ENCODE data around the gene DDX10. TPM values are rescaled to one million over a fixed set of nuclear protein-coding genes. Genes with fewer than 3 reads are reported as not detected.
A peak's percentile ranks its signal among the peaks of the same experiment; 100 is the strongest.
"Not testable (repeated sequence)": the region's sequence is repeated elsewhere in the genome, so short reads cannot be mapped to it uniquely, and the experiment has no call there.

Gene DDX10
- total RNA-seq, 1 experiment from 2014 or later, result 48.3 TPM

GRCh38 chr11:108639146-108639545, 25.7 kb upstream of the DDX10 start:
- Histone ChIP-seq H4K91ac (ENCODE audit: insufficient read length, low read depth, low read length) (no peak overlapping the region), H2BK15ac (ENCODE audit: low read depth, low read length) (no peak overlapping the region), H3K79me2 (ENCODE audit: insufficient read depth, low read length) (no peaks in the 10 kb centered on the region), H3K79me1 (ENCODE audit: insufficient read depth, low read depth, low read length, poor library complexity, severe bottlenecking) (no peaks in the 10 kb centered on the region), H3K9me3 (ENCODE audit: control insufficient read depth, low read depth, low read length) (peaks cover 6% of the 10 kb centered on the region), H3K4ac (ENCODE audit: low read depth, low read length) (no peak overlapping the region), H3K14ac (ENCODE audit: insufficient read depth, low read length) (no peak overlapping the region), H2BK12ac (ENCODE audit: insufficient read length, low read depth, low read length) (no peak overlapping the region), H3K18ac (ENCODE audit: insufficient read length, low read depth, low read length) (no peak overlapping the region), H3K27ac (ENCODE audit: insufficient read length, low read depth, low read length) (no peak overlapping the region), H4K20me1 (ENCODE audit: control insufficient read depth, insufficient read depth, insufficient read length) (no peaks in the 10 kb centered on the region), H3K9ac (ENCODE audit: extremely low read depth, insufficient read length, low read length) (no peak overlapping the region), H3K27me3 (ENCODE audit: insufficient read depth, low read length) (no peaks in the 10 kb centered on the region), H2BK20ac (ENCODE audit: low read depth, low read length, poor library complexity, severe bottlenecking) (no peak overlapping the region), H4K8ac (replicated peaks; ENCODE audit: insufficient read length, low read depth, low read length) (no peak overlapping the region), H3T11ph (ENCODE audit: low read length) (no peak overlapping the region), H2AFZ (ENCODE audit: low read length) (no peak overlapping the region), H3K4me2 (ENCODE audit: insufficient read depth, insufficient read length, low read length) (no peak overlapping the region), H2BK120ac (ENCODE audit: low read depth, low read length, poor library complexity, severe bottlenecking) (no peak overlapping the region), H3K23me2 (ENCODE audit: insufficient read length, low read depth, low read length, poor library complexity, severe bottlenecking) (no peaks in the 10 kb centered on the region), H3K56ac (ENCODE audit: insufficient read length, low read depth, low read length) (no peak overlapping the region), H3K4me1 (ENCODE audit: insufficient read depth, low read length) (no peaks in the 10 kb centered on the region), H4K5ac (ENCODE audit: insufficient read length, low read depth, low read length) (no peak overlapping the region), H2BK5ac (ENCODE audit: insufficient read length, low read length) (no peak overlapping the region), H3K23ac (ENCODE audit: insufficient read length, low read depth, low read length) (no peak overlapping the region), H2AK5ac (ENCODE audit: insufficient read length, low read length) (no peak overlapping the region)
- DNase-seq, result no peak
- Mint-ChIP-seq H3K4me1 (peaks cover 14 to 16% of the 10 kb centered on the region in 2 experiments), H3K27me3 (ENCODE audit: low read depth) (no peaks in the 10 kb centered on the region), H3K4me3 (no peak overlapping the region), H3K9me3 (peaks cover 18 to 23% of the 10 kb centered on the region in 2 experiments), H3K27ac (no peak overlapping the region), H3K36me3 (ENCODE audit: insufficient read depth in 1 of 3, low read depth in 3 of 3) (peaks cover 4 to 23% (median 16%) of the 10 kb centered on the region in 3 experiments; a peak in 5 of 7 replicates)
- WGBS (ENCODE audit: extremely low coverage, insufficient read length, low lambda C conversion rate), result no CpG with 5 or more reads among the region's 1 CpG
- no peak for TF ChIP-seq CTCF (conservative IDR thresholded peaks at IDR 0.05)

GRCh38 chr11:108641752-108642151, 23.1 kb upstream of the DDX10 start:
- H4K8ac ChIP-seq (replicated peaks; ENCODE audit: insufficient read length, low read depth, low read length); H3K79me2 ChIP-seq (ENCODE audit: insufficient read depth, low read length); H3K27ac ChIP-seq (ENCODE audit: insufficient read length, low read depth, low read length); H4K5ac ChIP-seq (ENCODE audit: insufficient read length, low read depth, low read length); H2BK20ac ChIP-seq (ENCODE audit: low read depth, low read length, poor library complexity, severe bottlenecking); H3K4me3 Mint-ChIP-seq; H3T11ph ChIP-seq (ENCODE audit: low read length); H2AFZ ChIP-seq (ENCODE audit: low read length); H3K18ac ChIP-seq (ENCODE audit: insufficient read length, low read depth, low read length); H3K9me3 ChIP-seq (ENCODE audit: control insufficient read depth, low read depth, low read length); DNase-seq; H3K27me3 Mint-ChIP-seq (ENCODE audit: low read depth); H4K20me1 ChIP-seq (ENCODE audit: control insufficient read depth, insufficient read depth, insufficient read length); H3K4ac ChIP-seq (ENCODE audit: low read depth, low read length); H2AK5ac ChIP-seq (ENCODE audit: insufficient read length, low read length); H3K79me1 ChIP-seq (ENCODE audit: insufficient read depth, low read depth, low read length, poor library complexity, severe bottlenecking); H2BK120ac ChIP-seq (ENCODE audit: low read depth, low read length, poor library complexity, severe bottlenecking); H2BK12ac ChIP-seq (ENCODE audit: insufficient read length, low read depth, low read length); H2BK15ac ChIP-seq (ENCODE audit: low read depth, low read length); H3K23ac ChIP-seq (ENCODE audit: insufficient read length, low read depth, low read length); H3K14ac ChIP-seq (ENCODE audit: insufficient read depth, low read length); H3K27me3 ChIP-seq (ENCODE audit: insufficient read depth, low read length); H3K4me1 ChIP-seq (ENCODE audit: insufficient read depth, low read length); H3K23me2 ChIP-seq (ENCODE audit: insufficient read length, low read depth, low read length, poor library complexity, severe bottlenecking); H2BK5ac ChIP-seq (ENCODE audit: insufficient read length, low read length); H4K91ac ChIP-seq (ENCODE audit: insufficient read length, low read depth, low read length); H3K56ac ChIP-seq (ENCODE audit: insufficient read length, low read depth, low read length); H3K9ac ChIP-seq (ENCODE audit: extremely low read depth, insufficient read length, low read length); H3K4me2 ChIP-seq (ENCODE audit: insufficient read depth, insufficient read length, low read length): not testable (repeated sequence)
- Mint-ChIP-seq H3K27ac (0 out of 7 replicates have a peak overlapping the region, but pooled peaks of 2 of the 3 experiments have one; percentile 10 to 25), H3K9me3 (peaks cover 18 to 23% of the 10 kb centered on the region in 2 experiments), H3K4me1 (peaks cover 28 to 29% of the 10 kb centered on the region in 2 experiments), H3K36me3 (ENCODE audit: insufficient read depth in 1 of 3, low read depth in 3 of 3) (peaks cover 4 to 23% (median 16%) of the 10 kb centered on the region in 3 experiments; a peak in 5 of 7 replicates)
- no CpG with 5 or more reads among the region's 1 CpG for WGBS (ENCODE audit: extremely low coverage, insufficient read length, low lambda C conversion rate)
